GM18508 (cell line): ENCODE data around the gene ADGRF1.
"Not testable (repeated sequence)": the region's sequence is repeated elsewhere in the genome, so short reads cannot be mapped to it uniquely, and the experiment has no call there.

ENCODE experiments used
- ATAC-seq: cut with Tn5 transposase; IDR thresholded peaks from one replicate; pipeline ENCODE4 v1.9.1; 2021; ENCODE audit warnings: moderate number of reproducible peaks; ENCODE audit not compliant: insufficient read depth, unreplicated experiment

Gene ADGRF1

DNA sequence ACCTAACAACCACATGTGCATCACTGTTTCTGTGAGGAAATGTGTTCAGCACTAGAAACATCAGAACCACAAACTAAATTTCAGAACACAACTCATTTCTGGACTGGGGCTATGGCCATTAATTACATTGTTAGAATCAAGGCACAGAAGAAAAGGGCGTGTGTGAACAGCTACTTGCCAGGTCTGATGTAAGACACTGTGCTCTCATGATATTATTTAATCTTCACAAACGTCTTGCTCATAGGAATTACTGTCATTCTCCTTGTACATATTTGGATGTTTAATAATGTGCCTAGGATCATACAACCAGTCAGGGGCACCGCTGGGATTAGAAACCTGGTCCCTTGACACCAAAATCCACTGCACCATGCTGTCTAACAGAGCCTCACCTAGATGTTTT lies 14.8 kb downstream of the ADGRF1 start:
- no peak for ATAC-seq

DNA sequence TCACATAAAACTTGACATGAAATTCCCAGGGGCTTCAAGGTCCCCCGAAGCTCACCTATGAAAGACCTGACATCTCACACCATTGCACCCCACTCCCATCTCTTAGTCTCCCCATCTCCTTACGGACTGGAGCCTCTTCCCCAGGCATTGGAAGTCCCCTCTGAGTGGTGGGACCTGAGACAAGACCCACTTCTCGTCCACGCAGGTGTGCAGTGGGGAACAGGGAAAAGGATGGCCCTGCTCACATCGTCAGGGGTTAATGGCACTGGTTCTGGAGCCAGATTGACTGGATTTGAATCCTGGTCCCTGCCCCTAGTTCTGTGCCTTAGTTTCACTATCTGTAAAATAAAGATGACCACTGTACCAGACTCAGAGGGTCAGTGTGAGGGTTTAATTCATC lies 15.5 kb downstream of the ADGRF1 start:
- ATAC-seq = no peak

DNA sequence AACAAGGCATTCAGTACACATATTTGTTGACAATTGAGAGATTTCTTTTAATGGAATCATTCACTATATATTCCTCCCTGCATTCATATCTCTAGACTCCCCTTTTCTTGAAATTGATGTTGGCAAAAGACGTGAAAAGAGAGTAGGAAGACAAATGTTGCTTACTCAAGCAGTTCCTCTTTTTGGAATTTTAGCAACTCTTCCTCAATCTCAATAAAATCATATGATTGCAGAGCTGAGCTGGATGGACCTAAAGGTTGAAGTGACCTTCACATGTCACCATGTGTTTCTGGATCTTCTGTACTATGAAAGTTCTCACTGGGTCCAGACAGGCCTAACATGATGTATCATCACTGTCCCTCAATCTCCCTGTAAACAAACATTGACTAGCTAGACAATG lies 18.6 kb downstream of the ADGRF1 start:
- no peak for ATAC-seq

DNA sequence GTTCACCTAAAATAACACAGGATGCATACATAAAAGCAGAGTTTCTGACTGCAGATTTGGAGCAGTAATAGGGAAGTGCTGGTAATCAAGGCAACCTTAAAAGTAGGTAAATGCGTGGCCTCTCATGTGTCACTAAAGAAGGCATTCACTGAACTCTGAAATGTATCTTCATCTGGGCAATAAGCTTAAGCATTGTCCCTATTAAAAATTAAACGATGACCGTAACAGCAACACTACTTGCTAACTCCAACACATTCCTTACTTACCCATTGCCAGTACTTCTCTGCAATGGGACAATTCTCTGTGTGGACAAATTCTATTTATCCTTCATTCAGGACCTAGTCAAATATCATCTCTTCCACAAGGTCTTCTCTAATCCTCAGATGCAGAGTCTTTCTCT lies 19.9 kb downstream of the ADGRF1 start:
- no peak for ATAC-seq

DNA sequence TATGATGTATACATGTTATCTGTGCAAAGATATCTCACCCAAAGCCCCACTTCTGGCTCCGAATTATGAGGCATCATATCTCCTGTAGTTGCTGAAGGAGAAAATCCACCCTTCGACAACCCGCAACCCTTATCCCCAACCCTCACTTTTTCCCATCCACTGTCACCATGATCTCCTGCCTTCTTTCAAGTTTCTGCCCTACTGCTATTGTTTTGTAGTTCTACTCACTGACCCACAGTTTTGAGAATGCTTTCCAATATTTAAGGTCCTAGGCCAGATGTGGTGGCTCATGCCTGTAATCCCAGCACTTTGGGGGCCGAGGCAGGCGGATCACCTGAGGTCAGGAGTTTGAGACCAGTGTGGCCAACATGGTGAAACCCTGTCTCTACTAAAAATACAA lies 22.2 kb downstream of the ADGRF1 start:
- no peak for ATAC-seq

DNA sequence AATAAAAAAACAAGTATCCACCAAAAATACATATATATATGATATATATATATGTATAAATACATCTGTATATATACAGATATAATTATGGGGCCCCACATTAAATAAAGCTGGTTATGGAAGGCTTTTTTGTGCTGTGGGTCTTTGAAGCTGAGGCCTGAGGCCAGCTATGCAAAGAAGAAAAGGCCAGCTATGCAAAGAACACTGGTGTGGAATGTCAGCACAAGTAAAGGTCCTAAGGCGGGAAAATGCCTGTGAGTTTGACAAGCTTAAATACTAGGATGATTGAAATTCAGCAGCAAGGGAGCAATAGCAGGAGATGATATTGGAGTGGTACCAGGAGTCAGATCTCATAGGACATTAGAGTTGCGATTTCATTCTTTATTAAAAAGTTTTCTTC lies 25.2 kb downstream of the ADGRF1 start:
- no peak for ATAC-seq

DNA sequence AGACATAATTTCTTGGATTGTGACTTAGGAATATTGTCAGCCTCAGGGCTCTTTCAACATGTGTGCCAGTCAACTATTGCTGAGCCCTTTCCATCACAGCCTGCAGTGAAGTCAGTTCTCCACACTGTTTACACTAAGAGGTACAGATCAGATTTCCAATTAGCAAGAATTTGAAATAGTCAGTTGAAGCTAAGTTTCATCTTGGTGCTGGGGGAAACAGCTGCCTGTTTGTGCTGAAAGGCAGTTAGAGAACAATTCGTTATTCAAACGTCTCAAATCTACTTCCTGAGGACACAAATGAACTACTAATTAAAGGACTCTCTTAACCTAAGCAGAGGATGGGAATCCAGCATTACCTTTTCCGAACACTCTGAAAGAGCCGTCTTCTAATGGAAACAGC lies 25.9 kb downstream of the ADGRF1 start:
- no peak for ATAC-seq

DNA sequence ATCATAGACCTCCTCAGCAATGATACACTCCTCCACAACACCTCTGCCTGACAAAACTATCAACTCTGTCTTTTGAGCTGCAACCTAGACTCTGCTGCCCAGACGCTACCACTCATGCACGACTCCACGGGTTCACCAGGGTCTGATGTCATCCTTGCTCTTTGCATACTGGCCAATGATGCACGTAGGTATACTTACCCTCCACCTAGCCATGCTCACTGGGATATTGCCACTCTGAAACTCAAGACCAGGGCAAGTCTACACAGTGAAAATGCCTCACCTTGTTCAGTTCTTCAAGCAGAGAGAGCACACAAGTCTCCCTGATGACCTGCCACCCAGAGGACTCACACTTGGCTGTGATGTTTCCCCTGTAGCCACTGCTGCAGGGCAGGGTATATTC lies 27.7 kb downstream of the ADGRF1 start:
- ATAC-seq = no peak

DNA sequence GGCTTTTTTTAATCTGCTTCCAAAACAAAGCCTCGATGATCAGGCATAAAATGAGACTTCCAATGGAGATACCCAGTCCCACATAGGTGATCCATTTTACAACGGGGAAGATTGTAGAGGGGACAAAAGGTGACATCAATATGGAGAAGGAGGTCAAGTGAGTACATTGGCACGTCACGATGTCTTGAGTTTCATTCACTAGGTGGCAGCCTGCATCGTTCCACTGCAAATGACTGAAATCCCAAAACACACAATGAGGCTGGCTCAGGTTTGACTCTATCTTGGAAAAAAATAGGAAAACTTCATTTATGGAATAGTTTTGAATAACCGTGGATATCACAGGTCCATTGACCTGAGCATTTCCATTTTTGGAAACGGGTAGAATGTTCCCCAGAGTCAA lies 32.5 kb downstream of the ADGRF1 start:
- no peak for ATAC-seq

DNA sequence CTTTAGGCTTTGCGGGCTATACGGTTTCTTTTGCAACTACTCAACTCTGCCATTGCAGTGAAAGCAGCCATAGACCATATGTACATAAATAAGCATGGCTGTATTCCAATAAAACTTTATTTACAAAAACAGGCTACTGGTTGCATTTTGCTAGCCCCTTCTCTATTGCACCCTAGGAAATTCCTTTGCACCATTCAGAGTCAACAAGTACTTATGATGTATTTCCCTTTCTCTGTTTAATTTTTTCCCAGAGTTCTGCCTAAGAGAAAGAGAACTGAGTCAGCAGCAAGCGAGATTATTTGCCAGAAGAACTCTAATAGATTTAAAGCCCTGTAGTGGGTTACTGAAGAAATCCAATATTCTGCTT lies 33.8 kb downstream of the ADGRF1 start:
- ATAC-seq = no peak

DNA sequence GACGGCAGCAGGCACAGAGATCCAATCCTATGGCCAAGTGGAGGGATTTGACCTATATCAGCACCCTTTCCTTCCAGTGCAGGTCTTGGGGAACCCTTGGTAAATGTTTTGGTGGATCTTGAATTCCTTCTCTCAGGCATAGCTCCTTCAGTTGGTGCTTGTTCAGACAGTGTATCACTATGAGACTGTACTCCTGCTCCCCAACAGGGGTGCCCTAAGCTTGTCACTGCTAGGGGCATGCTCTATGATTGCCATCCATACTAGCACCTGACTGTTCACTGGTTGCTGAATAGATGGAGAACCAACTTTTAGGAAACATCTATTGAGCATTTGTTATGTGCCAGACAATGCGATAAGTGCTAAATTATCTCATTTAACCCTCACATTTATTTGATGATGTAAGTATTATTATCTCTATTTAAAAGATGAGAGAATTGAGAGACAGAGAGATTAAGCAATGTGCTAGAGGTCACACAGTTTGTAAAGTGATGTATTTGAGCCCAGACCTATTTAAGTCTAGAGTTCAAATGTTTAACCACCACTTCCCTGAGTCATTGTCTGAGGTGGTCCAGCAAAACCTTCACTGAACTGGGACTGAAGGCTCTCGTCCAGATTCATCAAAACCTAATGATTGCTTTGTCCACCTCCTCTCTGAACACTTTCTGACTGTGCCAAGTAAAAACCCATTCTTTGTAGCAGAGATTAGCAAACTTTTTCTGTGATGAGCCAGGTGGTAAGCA lies 34.3 kb downstream of the ADGRF1 start:
- ATAC-seq = no peak

DNA sequence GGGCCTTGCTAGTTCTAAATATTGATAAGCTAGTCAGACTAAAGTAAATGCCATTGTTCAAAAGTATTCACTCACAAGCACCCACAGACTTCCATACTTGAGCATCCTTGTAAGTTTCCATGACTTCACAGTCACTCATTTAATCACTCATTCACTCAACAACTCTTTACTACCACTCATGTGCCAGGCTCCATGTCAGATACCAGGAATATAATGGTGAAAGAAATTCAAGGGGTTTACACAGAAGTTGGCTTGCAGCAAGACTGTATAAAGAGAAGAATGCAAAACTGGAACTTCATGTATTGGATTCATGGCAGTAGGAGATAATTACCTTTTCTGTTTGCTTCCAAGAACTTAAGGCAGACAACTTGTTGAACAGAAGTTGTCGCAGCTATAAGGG lies 36.6 kb downstream of the ADGRF1 start:
- no peak for ATAC-seq

DNA sequence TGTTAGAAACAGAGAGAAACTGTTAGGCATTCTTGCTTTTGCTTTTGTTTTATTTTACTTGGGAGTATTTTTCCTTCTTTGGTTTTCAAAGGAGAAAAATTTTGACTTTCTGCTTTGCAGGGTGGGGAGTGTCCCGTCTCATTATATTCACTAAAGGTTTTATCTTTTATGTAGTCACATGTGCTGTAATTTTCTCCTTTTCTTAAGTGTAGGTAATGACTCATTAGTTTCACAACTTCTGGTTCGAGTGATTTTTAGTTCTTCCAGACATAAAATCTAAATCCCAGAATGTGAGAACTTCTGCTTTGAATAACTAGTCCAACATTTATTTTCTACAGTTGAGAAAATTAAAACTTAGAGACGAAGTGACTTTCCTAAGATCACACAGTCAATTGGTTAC lies 37.7 kb downstream of the ADGRF1 start:
- no peak for ATAC-seq

DNA sequence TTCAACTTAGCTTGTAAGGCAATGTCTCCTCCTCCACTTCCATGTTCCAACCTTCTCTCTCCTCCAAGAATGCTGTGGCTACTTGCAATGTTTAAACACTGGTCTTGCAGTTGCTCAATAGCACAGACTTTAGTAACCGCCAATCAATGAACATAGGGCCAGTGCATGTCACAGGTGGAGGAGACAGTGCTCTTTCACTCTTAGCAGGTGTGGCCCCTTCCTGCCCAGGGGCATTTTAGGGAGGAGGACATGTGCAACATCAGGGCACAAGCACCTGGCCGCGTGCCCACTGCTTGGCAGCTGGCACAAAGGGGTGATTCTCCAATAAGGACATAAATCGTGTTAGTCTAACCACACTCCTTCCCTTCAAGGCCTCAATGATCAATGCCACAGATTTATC lies 41.3 kb downstream of the ADGRF1 start:
- no peak for ATAC-seq

DNA sequence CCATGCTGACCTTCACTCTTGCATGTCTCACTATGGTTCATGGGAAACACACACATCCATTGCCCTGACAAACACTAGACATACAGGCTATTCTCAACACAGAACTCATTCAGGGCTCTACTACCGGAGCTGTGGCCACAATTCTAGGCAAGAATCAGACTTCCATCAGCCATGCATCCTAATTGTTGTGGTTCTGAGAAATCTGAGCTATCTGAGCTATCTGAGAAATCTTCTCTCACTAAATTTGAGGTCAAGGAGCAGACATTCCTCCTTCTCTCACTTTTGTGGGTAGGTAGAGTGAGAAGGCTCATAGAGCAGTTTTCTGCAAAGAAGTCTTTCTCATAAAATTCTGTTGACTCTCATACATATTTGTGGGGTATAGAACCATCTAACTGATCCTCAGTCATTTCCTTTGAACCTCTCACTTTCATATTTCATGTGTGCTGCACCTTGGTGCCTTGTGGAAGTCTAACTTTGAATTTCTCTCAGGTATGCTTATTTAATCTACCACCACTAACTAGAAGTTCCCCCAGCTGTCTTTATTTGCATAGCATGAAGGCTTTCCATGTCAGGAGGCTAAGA lies 43.6 kb downstream of the ADGRF1 start:
- ATAC-seq = no peak

DNA sequence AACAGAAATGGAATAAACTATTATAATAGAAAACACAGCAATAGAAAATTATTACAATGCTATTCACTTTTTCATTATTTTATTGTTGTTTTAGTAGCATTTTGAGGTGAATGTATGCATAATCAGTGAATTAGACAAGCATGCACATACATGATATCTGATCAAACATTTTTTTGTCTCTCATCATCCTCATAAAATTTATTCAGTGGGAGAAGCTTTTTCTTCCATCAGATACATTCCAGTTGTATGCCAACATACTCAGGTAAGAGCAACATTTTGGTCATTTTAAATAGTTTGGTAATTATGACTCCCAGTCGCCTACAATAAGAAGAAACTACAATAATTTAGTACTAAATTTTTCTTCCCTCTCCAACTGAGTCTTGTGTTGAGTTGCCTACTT lies 44.5 kb downstream of the ADGRF1 start:
- ATAC-seq = no peak

DNA sequence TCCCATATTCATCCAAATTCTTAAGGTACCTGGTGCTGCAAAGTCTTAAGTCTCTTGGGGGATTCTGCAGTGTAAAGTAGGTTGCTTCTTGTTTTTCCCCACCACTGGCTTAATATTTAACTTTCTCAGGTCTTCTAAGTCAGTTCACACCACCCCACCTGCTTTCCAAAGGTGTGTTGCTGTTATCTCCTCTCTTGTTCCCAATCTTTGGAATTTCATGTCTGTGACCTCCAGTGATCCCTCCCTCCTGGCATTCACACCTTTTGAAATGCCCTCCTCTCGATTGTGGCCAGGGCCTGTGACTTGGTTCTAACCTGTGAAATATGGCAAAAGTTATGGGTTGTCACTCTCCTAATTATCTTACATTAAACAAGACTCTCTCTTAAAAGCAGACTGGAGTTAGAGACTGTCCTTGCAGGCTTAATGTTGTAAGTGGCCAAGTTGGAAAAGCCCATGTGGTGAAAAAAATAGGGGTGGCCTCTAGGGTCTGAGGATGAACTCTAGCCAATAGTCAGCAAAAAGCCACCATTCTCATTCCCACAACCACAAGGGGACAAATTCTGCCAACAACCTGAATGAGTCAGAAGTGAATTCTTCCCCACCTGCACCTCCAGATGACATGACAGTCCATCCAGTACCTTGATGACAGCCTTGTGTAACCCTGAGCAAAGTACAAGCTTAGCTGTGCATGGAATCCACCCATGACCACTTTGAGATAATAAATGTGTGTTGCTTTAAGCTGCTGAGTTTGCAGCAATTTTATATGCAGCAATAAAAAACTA lies 45.1 kb downstream of the ADGRF1 start:
- ATAC-seq = no peak

DNA sequence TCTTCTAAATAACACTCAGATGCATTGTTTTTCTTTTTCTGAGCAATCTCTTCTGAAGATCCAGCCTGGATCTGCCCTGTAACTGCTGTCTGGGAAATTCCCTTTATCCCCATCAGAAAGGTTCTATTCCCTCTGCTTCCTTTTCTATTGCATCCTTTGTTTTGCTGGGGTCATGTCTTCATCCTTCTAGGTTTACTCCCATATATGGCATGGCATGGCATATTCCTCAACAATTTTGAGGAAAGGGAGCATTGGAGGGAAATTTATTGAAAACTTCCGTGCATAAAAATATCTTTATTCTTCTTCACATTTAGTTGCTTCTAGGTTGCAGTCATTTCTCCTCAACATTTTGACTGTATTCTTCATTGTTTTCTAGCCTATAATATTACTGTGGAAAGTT lies 47.2 kb downstream of the ADGRF1 start:
- ATAC-seq = no peak

DNA sequence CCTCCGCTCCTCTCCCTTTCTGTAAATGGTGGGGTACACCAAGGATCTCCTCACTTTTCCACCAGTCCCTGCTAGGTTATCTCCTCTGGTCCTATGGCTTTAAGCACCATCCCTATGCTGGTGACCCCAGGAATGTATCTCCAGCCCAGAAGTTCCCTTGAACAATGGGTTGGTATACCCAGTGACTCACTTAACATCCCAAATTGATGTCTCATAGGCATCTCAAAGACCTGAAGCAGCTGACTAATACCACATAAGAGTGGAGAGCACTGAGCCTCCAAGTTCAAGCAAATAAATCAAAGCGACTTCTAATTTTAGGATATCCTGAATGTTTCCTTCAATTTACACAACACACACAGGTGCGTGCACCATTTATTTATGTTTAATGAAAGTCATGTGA lies 48.3 kb downstream of the ADGRF1 start:
- no peak for ATAC-seq

DNA sequence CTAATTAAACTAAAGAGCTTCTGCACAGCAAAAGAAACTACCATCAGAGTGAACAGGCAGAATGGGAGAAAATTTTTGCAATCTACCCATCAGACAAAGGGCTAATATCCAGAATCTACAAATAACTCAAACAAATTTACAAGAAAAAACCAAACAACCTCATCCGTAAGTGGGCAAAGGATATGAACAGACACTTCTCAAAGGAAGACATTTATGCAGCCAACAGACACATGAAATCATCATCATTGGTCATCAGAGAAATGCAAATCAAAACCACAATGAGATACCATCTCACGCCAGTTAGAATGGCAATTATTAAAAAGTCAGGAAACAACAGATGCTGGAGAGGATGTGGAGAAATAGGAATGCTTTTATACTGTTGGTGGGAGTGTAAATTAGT lies 49.7 kb downstream of the ADGRF1 start:
- ATAC-seq = not testable (repeated sequence)

DNA sequence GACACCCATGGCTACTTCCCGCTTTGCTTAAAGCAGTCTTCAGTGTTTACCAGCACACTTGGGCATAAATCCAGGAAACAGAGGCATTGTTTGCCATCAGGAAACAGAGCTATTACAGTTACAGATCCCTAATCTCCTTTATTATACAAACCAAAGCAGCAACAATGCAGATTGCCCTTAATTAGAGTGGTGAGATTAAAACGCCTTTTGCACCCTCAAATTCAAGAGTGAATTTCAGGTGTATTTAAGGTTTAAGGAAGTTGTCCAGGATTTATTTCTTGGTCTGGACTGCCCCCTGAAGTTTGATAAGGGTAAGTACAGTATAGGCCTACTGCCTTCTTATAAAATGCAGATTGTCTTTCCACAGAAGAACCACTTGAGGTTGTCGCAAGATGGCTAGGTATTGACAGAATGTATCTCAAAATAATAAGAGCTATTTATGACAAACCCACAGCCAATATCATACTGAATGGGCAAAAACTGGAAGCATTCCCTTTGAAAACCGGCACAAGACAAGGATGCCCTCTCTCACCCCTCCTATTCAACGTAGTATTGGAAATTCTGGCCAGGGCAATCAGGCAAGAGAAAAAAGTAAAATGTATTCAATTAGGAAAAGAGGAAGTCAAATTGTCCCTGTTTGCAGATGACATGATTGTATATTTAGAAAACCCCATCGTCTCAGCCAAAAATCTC lies 51.2 kb downstream of the ADGRF1 start:
- not testable (repeated sequence) for ATAC-seq
